Measurements from ENCODE around the gene XPNPEP2.

Gene XPNPEP2

GRCh38 chrX:129777218-129778030 is 38.6 kb downstream of the XPNPEP2 start:
- DNase-seq (ENCODE audit: low read depth in 1 of 2, low spot score in 1 of 2): peak; percentile 34 to 40

GRCh38 chrX:129779086-129779672 is 40.4 kb downstream of the XPNPEP2 start:
- DNase-seq (ENCODE audit: low read depth in 1 of 2, low spot score in 1 of 2): no peak

GRCh38 chrX:129779747-129780146 is 41.0 kb downstream of the XPNPEP2 start, which contains the start of gene SASH3:
Gene SASH3, plus strand, starts transcription at chrX:129779949. Its CDS starts 149 bp downstream, at chrX:129780098.
- peak in 1 of 2 donors; percentile 39 for DNase-seq (ENCODE audit: low read depth in 1 of 2, low spot score in 1 of 2)

- no peak for DNase-seq (ENCODE audit: low read depth in 1 of 2, low spot score in 1 of 2)
Observed at GRCh38 chrX:129780441-129781105, 41.8 kb downstream of the XPNPEP2 start.

- peak; percentile 44 to 47 for DNase-seq (ENCODE audit: low read depth in 1 of 2, low spot score in 1 of 2)
Observed at GRCh38 chrX:129781134-129781672, 42.4 kb downstream of the XPNPEP2 start.

GRCh38 chrX:129781680-129782495 is 43.1 kb downstream of the XPNPEP2 start:
- DNase-seq (ENCODE audit: low read depth in 1 of 2, low spot score in 1 of 2): no peak

- DNase-seq (ENCODE audit: low read depth in 1 of 2, low spot score in 1 of 2): no peak
Observed at GRCh38 chrX:129782706-129783105, 43.9 kb downstream of the XPNPEP2 start.

- no peak for DNase-seq (ENCODE audit: low read depth in 1 of 2, low spot score in 1 of 2)
Observed at GRCh38 chrX:129783291-129783713, 44.5 kb downstream of the XPNPEP2 start.

GRCh38 chrX:129784371-129784770 is 45.6 kb downstream of the XPNPEP2 start:
- DNase-seq (ENCODE audit: low read depth in 1 of 2, low spot score in 1 of 2): no peak

- DNase-seq (ENCODE audit: low read depth in 1 of 2, low spot score in 1 of 2): no peak
Observed at GRCh38 chrX:129785160-129785947, 46.6 kb downstream of the XPNPEP2 start.

GRCh38 chrX:129786210-129786651 is 47.5 kb downstream of the XPNPEP2 start:
- DNase-seq (ENCODE audit: low read depth in 1 of 2, low spot score in 1 of 2): no peak

GRCh38 chrX:129787336-129788055 is 48.7 kb downstream of the XPNPEP2 start:
- no peak for DNase-seq (ENCODE audit: low read depth in 1 of 2, low spot score in 1 of 2)

- no peak for DNase-seq (ENCODE audit: low read depth in 1 of 2, low spot score in 1 of 2)
Observed at GRCh38 chrX:129788527-129788926, 49.7 kb downstream of the XPNPEP2 start.

GRCh38 chrX:129790146-129790545 is 51.4 kb downstream of the XPNPEP2 start:
- DNase-seq (ENCODE audit: low read depth in 1 of 2, low spot score in 1 of 2): no peak

GRCh38 chrX:129790808-129791207 is 52.0 kb downstream of the XPNPEP2 start:
- no peak for DNase-seq (ENCODE audit: low read depth in 1 of 2, low spot score in 1 of 2)

GRCh38 chrX:129791336-129791735 is 52.6 kb downstream of the XPNPEP2 start:
- DNase-seq (ENCODE audit: low read depth in 1 of 2, low spot score in 1 of 2): no peak

- DNase-seq (ENCODE audit: low read depth in 1 of 2, low spot score in 1 of 2): no peak
Observed at GRCh38 chrX:129791961-129792570, 53.3 kb downstream of the XPNPEP2 start.

- no peak for DNase-seq (ENCODE audit: low read depth in 1 of 2, low spot score in 1 of 2)
Observed at GRCh38 chrX:129792586-129793291, 54.0 kb downstream of the XPNPEP2 start.
